HepG2 (cell line): Measurements from ENCODE around the gene CHCHD1. TPM values are rescaled to one million over a fixed set of nuclear protein-coding genes. Genes with fewer than 3 reads are reported as not detected.

Experiments used
- ATF7 ChIP-seq, 2 experiments: fragments of 450-650 bp in 1 of 2; sonication (generic) in 1 of 2; formaldehyde crosslinking in 1 of 2; IDR thresholded peaks; 2 replicates each; pipeline versions ENCODE4 v1.4.0 to v1.6.1; 2016 to 2020; ENCODE audit warnings: antibody characterized with exemption in 1 of 2, mild to moderate bottlenecking in 1 of 2, missing genetic modification reagents in 1 of 2
- BORCS8-MEF2B ChIP-seq: sonication (generic); formaldehyde crosslinking; IDR thresholded peaks from 2 replicates; pipeline ENCODE4 v1.8.0; 2022; ENCODE audit warnings: mild to moderate bottlenecking, missing genetic modification reagents
- CTCF ChIP-seq: sonication (generic); formaldehyde crosslinking; IDR thresholded peaks from 2 replicates; pipeline ENCODE4 v1.5.0; 2020; ENCODE audit warnings: mild to moderate bottlenecking, missing genetic modification reagents, moderate library complexity
- DR1 ChIP-seq: sonication (generic); formaldehyde crosslinking; IDR thresholded peaks from 2 replicates; pipeline ENCODE4 v1.8.0; 2021; ENCODE audit warnings: mild to moderate bottlenecking, missing genetic modification reagents, inconsistent platforms
- FOXO1 ChIP-seq: sonication (generic); formaldehyde crosslinking; IDR thresholded peaks from 2 replicates; pipeline ENCODE4 v1.4.0; 2020; ENCODE audit warnings: missing genetic modification reagents
- KAT2B ChIP-seq: fragments of 150-350 bp; IDR thresholded peaks from 2 replicates; pipeline ENCODE4 v1.6.1; 2014; ENCODE audit warnings: low read depth, low read length, borderline replicate concordance
- PAF1 ChIP-seq: IDR thresholded peaks from 2 replicates; pipeline ENCODE4 v1.6.1; 2016; ENCODE audit warnings: missing genetic modification reagents, missing compliant biosample characterization
- PBX2 ChIP-seq: IDR thresholded peaks from 2 replicates; pipeline ENCODE4 v1.6.1; 2016; ENCODE audit warnings: control low read depth
- PHB2 ChIP-seq: fragments of 450-650 bp; IDR thresholded peaks from 2 replicates; pipeline ENCODE4 v1.6.1; 2018; ENCODE audit not compliant: partially characterized antibody
- REPIN1 ChIP-seq: sonication (generic); formaldehyde crosslinking; IDR thresholded peaks from 2 replicates; pipeline ENCODE4 v1.8.0; 2022; ENCODE audit warnings: missing genetic modification reagents, low read depth, mild to moderate bottlenecking, borderline replicate concordance
- SIN3A ChIP-seq: IDR thresholded peaks from 2 replicates; pipeline ENCODE4 v1.6.1; 2011; ENCODE audit warnings: low read depth, mild to moderate bottlenecking, control low read depth, low read length, borderline replicate concordance
- TFAP4 ChIP-seq: sonication (generic); IDR thresholded peaks from 2 replicates; pipeline ENCODE4 v1.6.1; 2016; ENCODE audit warnings: low read depth, borderline replicate concordance
- TOPORS ChIP-seq: sonication (generic); formaldehyde crosslinking; IDR thresholded peaks from 2 replicates; pipeline ENCODE4 v1.8.0; 2023; ENCODE audit warnings: mild to moderate bottlenecking, missing genetic modification reagents
- ZBTB46 ChIP-seq: sonication (generic); formaldehyde crosslinking; IDR thresholded peaks from 2 replicates; pipeline ENCODE4 v1.4.0; 2020; ENCODE audit warnings: mild to moderate bottlenecking, missing genetic modification reagents, borderline replicate concordance
- ZNF407 ChIP-seq: sonication (generic); formaldehyde crosslinking; IDR thresholded peaks from one replicate; pipeline ENCODE4 v1.5.1; 2020; ENCODE audit warnings: mild to moderate bottlenecking, missing genetic modification reagents; ENCODE audit errors: not compliant biosample characterization
- ZNF737 ChIP-seq: sonication (generic); formaldehyde crosslinking; IDR thresholded peaks from 2 replicates; pipeline ENCODE4 v1.5.0; 2020; ENCODE audit warnings: missing genetic modification reagents, mild to moderate bottlenecking, borderline replicate concordance
- polyA plus RNA-seq, 8 experiments: library from polyadenylated mRNA; depleted of rRNA in 3 of 8; stranded (reverse) in 7 of 8; unstranded in 1 of 8; fragments of >200 nt; fragmentation: Illumina TruSeq in 4 of 8; extraction: Trizol in 4 of 8; gene quantifications; 2 replicates each; pipeline versions ENCODE4 v1.2.1 to v1.2.3, GENCODE V29; 2011 to 2016; ENCODE audit warnings: low read depth in 4 of 8, missing spikeins in 1 of 8, mixed read lengths in 1 of 8; ENCODE audit not compliant: insufficient read depth in 1 of 8
- total RNA-seq, 5 experiments: library from RNA; depleted of rRNA; stranded (reverse); fragments of >200 nt; fragmentation: Illumina TruSeq; extraction: Trizol; gene quantifications; 2 replicates each; pipeline ENCODE4 v1.2.3, GENCODE V29; 2016; ENCODE audit warnings: low read depth in 1 of 5

The CHCHD1 gene
- total and polyA plus RNA-seq, 2 of the 13 experiments (the other 11 are each of a cell fraction or from before 2014, with no cell fraction given), result 36.9 to 71.2 TPM

GRCh38 chr10:73786512-73786885 lies 4.7 kb downstream of the CHCHD1 start (continued):
- TF ChIP-seq TOPORS (CRISPR knock-in tag), result no peak
- no peak for TF ChIP-seq KAT2B
- TF ChIP-seq ATF7 (IDR thresholded peaks at IDR 0.05), result no peak
- no peak for TF ChIP-seq ATF7 (CRISPR knock-in tag; IDR thresholded peaks at IDR 0.05)
- TF ChIP-seq CTCF (CRISPR knock-in tag), result peak; percentile 17; the same call in 1 of the 2 replicates
- no peak for TF ChIP-seq PHB2
- peak; percentile 28; the same call in 1 of the 2 replicates for TF ChIP-seq SIN3A
- TF ChIP-seq ZNF737, result no peak
- TF ChIP-seq PBX2, result peak; percentile 28; the same call in 1 of the 2 replicates
- 0 out of 2 replicates have a peak, but pooled peaks have one; percentile 37 for TF ChIP-seq REPIN1 (CRISPR knock-in tag)
- 0 out of 2 replicates have a peak, but pooled peaks have one; percentile 6 for TF ChIP-seq TFAP4
- peak; percentile 13 for TF ChIP-seq ZNF407 (CRISPR knock-in tag)
- no peak for TF ChIP-seq PAF1 (CRISPR knock-in tag)
- no peak for TF ChIP-seq FOXO1 (CRISPR knock-in tag)
- TF ChIP-seq ZBTB46 (CRISPR knock-in tag), result no peak
- 0 out of 2 replicates have a peak, but pooled peaks have one; percentile 25 for TF ChIP-seq BORCS8-MEF2B (CRISPR knock-in tag)
- TF ChIP-seq DR1 (CRISPR knock-in tag), result no peak
